ENCODE results near the gene TRIM7.
A peak's percentile ranks its signal among the peaks of the same experiment; 100 is the strongest.

DNA sequence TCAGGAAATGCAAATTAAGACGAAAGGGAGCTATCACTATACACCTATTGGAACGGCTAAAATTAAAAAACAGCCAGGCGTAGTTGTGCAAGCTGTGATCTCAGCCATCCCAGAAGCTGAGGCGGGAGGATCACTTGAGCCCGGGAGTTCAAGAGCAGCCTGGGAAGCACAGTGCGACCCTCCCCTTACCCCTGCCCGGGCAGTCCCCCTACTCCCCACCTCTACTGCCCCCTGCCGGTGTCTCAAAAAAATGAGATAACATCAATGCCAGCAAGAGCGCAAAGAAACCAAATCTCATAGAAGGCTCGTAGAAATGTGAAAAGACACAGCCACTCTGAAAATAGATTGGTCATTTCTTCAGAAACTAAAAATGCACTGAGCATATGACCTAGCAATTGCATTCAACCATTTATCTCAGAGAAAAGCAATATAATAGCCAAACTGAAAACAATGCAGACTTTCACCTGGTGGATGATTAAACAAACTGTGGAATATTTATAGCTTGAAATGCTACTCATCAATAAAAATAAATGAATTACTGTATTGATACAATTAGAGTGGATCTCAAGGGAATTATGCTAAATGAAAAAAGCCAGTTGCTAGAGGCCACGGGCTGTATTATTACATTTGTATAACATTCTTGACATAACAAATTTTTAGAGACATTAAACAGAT lies 37.0 kb downstream of the TRIM7 start:
- TF ChIP-seq, protein P1, sequence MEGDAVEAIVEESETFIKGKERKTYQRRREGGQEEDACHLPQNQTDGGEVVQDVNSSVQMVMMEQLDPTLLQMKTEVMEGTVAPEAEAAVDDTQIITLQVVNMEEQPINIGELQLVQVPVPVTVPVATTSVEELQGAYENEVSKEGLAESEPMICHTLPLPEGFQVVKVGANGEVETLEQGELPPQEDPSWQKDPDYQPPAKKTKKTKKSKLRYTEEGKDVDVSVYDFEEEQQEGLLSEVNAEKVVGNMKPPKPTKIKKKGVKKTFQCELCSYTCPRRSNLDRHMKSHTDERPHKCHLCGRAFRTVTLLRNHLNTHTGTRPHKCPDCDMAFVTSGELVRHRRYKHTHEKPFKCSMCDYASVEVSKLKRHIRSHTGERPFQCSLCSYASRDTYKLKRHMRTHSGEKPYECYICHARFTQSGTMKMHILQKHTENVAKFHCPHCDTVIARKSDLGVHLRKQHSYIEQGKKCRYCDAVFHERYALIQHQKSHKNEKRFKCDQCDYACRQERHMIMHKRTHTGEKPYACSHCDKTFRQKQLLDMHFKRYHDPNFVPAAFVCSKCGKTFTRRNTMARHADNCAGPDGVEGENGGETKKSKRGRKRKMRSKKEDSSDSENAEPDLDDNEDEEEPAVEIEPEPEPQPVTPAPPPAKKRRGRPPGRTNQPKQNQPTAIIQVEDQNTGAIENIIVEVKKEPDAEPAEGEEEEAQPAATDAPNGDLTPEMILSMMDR (conservative IDR thresholded peaks at IDR 0.05; ENCODE audit: low read length), result peak; percentile 64
- no peak for TF ChIP-seq EZH2phosphoT487 (IDR thresholded peaks at IDR 0.05; ENCODE audit: borderline replicate concordance)
